Memory B cell (primary cell): ENCODE measurements around the gene UGT1A10.

ENCODE experiments used
- ATAC-seq: fragments of 150-1000 bp; cut with Tn5 transposase; 2 replicates; pipeline ENCODE4 v1.10.0; 2021; ENCODE audit warnings: low read depth, mild to moderate bottlenecking, moderate library complexity
- DNase-seq, 2 donors: peaks; one replicate each; pipeline ENCODE4 v3.0.0; 2022; ENCODE audit warnings: low spot score in 2 of 2
- H3K27ac Mint-ChIP-seq: one replicate; pipeline ENCODE4 v1.8.0; 2022; ENCODE audit warnings: mild to moderate bottlenecking, moderate library complexity, mixed read lengths
- H3K27me3 Mint-ChIP-seq: one replicate; pipeline ENCODE4 v1.8.0; 2022; ENCODE audit warnings: mixed read lengths
- H3K36me3 Mint-ChIP-seq: one replicate; pipeline ENCODE4 v1.8.0; 2022; ENCODE audit warnings: mild to moderate bottlenecking, mixed read lengths
- H3K4me1 Mint-ChIP-seq: one replicate; pipeline ENCODE4 v1.8.0; 2022; ENCODE audit warnings: mixed read lengths
- H3K4me3 Mint-ChIP-seq: one replicate; pipeline ENCODE4 v1.8.0; 2022; ENCODE audit warnings: mild to moderate bottlenecking, moderate library complexity, mixed read lengths
- H3K9me3 Mint-ChIP-seq: one replicate; pipeline ENCODE4 v1.8.0; 2022; ENCODE audit warnings: mixed read lengths

The UGT1A10 gene

DNA sequence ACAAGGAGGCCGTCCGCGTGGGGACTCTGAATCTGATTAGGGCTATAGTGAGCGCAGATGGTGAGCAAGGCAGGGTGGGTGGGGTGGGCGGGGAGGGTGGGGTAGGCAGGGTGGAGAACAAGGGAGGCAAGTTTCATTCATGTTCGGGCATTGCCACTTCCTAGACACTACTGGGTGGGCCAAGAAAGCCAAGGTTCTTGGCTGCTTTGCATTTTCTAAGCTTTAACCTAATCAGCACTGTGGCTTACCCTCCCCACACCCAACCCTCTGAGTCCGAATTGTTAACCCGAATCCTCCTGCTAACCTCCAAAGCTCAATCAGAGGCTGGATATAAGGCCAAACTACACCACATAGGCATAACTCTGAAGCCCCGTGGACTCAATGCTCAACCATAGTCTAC lies 160.0 kb downstream of the UGT1A10 start:
- no peak overlapping the region for H3K27ac Mint-ChIP-seq
- ATAC-seq: no peak
- no peak overlapping the region for H3K4me3 Mint-ChIP-seq

DNA sequence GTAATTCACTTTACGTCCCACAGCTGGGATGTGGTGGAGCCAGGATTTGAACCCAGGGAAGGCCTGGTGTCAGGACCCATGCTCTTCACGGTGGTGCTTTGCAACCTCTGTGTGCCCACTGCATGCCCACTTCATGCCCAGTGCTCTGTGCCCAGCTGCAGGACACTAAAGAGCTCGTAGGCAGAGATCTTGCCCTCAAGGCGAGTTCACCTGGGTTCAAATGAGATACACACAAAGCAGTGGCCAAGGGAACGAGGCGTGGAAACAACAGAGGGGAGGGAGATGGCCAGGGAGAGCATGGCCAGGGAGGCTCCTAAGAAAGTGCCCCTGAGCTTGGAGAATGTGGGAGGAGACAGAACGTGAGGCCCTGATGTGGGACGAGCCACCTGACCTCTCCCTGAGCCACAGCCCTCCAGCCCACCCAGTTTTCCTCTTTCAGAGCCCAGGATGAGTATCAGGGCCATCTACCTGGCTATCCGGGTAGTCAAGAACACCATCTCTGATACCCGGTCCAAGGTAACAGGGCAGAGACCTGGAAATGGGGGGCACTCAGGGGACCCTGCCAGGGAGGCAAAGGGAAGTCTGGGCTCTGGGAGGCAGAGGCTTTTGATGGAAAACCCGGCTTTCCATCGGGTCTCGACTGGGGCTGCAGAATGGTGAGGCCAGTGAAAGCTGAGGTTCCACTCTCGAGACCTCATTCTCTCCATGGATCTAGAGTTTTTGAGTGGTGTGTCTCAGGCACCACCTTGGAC lies 162.3 kb downstream of the UGT1A10 start:
- Mint-ChIP-seq H3K4me3 (no peak overlapping the region), H3K36me3 (no peaks in the 10 kb centered on the region), H3K4me1 (no peaks in the 10 kb centered on the region), H3K27me3 (peaks cover 3% of the 10 kb centered on the region), H3K9me3 (no peaks in the 10 kb centered on the region), H3K27ac (no peak overlapping the region)
- no peak for ATAC-seq
- DNase-seq: no peak

More for the DNA sequence above, 160.0 kb downstream of the UGT1A10 start:
- H3K9me3 Mint-ChIP-seq: no peaks in the 10 kb centered on the region
- peaks cover 1% of the 10 kb centered on the region for H3K27me3 Mint-ChIP-seq
- no peaks in the 10 kb centered on the region for H3K36me3 Mint-ChIP-seq
- H3K4me1 Mint-ChIP-seq: no peaks in the 10 kb centered on the region
- no peak for DNase-seq

DNA sequence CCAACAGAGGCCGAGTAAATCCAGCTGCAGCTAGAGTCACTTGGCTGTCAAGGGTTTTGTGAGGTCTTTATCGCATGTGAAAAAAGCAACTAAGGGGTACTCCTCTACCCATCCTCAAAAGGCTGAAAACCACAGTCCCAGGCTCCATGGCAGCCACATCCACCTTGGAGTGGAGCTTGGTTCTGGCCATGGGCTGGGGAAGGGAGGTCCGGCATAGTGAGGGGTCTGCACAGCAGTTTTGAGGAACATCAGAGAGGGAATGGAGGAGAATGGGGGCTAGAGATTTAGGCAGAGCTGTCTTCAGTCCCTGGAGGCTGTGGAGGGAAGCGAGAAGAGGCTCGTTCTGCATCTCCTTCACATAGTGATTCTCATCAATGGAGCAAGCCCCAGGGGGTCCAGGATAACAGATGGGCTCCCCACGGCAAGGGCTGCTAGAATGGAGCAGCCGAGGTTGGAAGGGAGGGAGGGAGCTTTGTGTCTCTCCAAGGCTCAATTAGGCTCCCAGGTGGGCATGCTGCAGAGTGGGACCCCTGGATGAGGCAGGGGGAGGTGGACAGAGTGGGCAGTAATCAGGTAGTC lies 162.9 kb downstream of the UGT1A10 start:
- H3K27me3 Mint-ChIP-seq: peaks cover 5% of the 10 kb centered on the region
- DNase-seq: no peak
- H3K4me1 Mint-ChIP-seq: no peaks in the 10 kb centered on the region
- no peak overlapping the region for H3K27ac Mint-ChIP-seq
- no peaks in the 10 kb centered on the region for H3K9me3 Mint-ChIP-seq
- H3K36me3 Mint-ChIP-seq: no peaks in the 10 kb centered on the region
- no peak for ATAC-seq
- no peak overlapping the region for H3K4me3 Mint-ChIP-seq

DNA sequence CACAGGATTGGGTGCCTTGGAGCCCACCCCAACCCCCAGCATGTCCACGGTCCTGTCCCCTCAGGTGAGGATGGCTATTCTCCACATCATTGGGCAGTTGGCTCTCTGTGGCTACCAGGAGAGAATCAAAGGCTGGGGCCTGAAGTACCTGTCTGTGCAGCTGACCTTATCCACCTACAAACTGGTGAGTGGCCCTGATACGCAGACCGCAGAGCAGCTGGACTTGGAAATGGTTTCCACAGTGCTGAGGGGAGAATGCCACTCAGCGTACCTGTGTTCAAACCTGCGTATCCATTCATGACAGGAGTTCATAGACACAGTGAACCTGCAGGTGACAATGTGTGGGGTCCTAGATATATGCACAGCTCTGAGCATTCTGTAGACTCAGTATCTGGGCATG lies 163.5 kb downstream of the UGT1A10 start:
- no peaks in the 10 kb centered on the region for H3K9me3 Mint-ChIP-seq
- no peak for ATAC-seq
- no peak overlapping the region for H3K4me3 Mint-ChIP-seq
- no peak for DNase-seq
- H3K27me3 Mint-ChIP-seq: peaks cover 7% of the 10 kb centered on the region
- H3K27ac Mint-ChIP-seq: no peak overlapping the region
- H3K4me1 Mint-ChIP-seq: no peaks in the 10 kb centered on the region
- H3K36me3 Mint-ChIP-seq: no peaks in the 10 kb centered on the region

DNA sequence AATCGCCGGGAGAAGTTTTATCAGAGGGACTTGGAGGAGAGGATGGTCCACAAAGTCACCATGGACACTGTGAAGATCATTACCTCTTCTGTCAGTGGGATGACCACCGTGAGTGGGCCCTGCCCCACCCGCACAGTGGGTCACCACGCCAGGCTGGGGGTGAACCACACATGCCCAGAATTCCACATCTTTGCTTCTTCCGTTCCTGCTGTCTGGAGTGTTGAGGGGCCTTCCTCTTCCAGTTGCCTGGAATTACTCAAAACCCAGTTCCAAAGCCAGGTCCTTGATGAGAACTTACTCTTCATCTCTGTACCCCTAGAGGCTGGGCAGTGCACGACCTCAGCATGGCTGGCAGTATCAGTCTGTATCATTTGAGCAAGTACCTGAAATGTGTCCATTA lies 164.0 kb downstream of the UGT1A10 start:
- H3K36me3 Mint-ChIP-seq: no peaks in the 10 kb centered on the region
- peaks cover 7% of the 10 kb centered on the region for H3K27me3 Mint-ChIP-seq
- H3K9me3 Mint-ChIP-seq: no peaks in the 10 kb centered on the region
- ATAC-seq (no peak), DNase-seq (no peak)
- H3K27ac Mint-ChIP-seq: no peak overlapping the region
- H3K4me1 Mint-ChIP-seq: no peaks in the 10 kb centered on the region
- no peak overlapping the region for H3K4me3 Mint-ChIP-seq

DNA sequence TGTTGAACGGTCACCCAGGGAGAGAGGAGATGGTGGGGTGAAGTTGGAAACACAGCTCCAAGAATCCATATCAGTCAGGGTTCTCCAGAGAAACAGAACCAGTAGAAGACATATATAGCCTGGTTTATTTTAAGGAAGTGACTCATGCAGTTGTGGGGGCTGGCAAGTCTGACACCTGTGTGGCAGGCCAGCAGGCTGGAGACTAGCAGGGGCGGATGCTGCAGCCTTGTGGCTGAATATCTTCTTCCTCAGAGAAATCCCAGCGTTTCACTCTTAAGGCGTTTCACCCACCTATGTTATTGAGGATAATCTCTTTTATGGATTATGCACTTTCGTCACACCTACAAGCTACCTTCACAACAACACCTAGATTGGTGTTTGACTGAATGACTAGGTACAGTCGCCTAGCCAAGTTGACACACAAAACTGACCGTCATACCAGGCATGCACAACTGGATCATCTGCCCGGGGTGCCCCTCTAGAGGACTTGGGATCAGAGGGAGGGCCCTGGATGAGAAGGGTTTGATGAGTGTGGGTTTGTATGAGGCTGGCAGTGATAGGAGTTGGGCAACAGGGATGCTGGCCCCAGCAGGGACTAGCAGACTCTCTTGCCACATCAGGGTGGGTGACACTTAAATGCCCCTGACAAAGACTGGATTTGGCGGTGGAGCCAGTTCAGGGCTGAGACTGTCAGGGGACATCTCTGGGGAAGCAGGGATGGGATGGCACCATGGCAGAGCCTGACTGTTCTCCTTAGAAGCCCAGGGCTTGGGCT lies 165.3 kb downstream of the UGT1A10 start:
- no peak overlapping the region for H3K27ac Mint-ChIP-seq
- ATAC-seq: peak; percentile 53
- no peaks in the 10 kb centered on the region for H3K36me3 Mint-ChIP-seq
- no peak for DNase-seq
- H3K27me3 Mint-ChIP-seq: peaks cover 7% of the 10 kb centered on the region
- no peaks in the 10 kb centered on the region for H3K4me1 Mint-ChIP-seq
- H3K4me3 Mint-ChIP-seq: no peak overlapping the region
- no peaks in the 10 kb centered on the region for H3K9me3 Mint-ChIP-seq

DNA sequence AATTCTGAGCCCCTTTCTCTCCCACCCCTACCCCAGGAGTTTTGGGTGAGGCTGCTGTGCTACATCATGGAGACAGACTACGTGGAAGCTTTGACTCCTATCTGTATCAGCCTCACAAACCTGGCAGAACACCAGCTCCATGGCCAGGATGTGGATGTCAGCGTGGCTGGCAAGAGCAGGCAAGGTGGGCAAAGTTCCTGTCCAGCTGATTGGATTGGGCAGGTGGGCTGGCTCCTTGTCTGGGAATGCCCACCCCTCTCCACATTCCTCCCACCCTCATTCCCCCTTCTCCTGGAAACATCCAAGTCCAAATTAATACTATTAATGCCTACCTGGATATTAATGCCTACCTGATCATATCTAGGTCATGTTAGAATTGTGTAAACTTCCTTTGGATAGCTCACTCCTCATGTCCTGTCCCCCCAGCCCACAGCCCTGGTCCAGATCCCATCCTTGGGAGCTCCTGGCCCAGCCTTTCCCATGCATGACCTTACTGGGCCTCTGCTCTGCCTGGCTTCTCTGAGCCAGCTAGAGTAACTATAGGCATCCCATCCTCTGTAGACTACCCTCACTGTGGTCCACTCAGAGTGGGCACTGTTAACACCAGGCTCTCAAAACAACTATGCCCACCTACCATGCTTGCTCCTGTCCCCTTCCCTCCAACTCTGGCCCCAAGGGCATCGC lies 166.0 kb downstream of the UGT1A10 start:
- Mint-ChIP-seq H3K4me3 (no peak overlapping the region), H3K27ac (no peak overlapping the region), H3K9me3 (no peaks in the 10 kb centered on the region), H3K36me3 (no peaks in the 10 kb centered on the region), H3K27me3 (peaks cover 7% of the 10 kb centered on the region), H3K4me1 (no peaks in the 10 kb centered on the region)
- ATAC-seq: no peak
- DNase-seq: no peak

DNA sequence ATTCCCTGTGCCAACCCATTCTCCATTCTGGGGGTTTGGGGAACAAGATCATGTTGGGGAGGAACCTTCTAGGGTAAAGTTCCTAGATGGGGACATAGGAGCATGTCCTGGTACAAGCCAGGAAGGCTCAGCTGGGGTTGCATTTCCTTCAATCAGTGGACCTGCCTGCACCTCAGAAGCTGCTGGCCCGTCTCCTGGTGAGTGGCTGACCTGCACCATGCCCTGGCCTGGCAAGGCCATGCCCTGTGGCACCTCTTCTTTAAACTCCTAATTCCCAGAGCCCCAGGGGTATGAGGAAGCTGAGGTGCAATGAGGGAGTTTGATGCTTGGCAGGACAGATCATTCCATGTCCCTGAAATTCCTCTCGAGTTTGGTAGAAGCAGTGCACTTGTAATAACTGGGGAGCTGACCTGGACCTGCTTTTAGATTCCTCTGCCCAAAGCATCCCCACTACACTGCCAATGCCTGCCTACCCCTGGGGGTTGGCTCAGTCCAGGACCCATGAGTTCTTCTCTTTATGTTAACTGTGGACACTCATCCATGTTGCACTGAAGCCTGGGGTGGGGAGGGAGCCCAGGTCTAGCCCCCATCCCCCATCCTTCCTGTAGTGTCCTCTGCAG lies 167.2 kb downstream of the UGT1A10 start:
- no peaks in the 10 kb centered on the region for H3K4me1 Mint-ChIP-seq
- H3K36me3 Mint-ChIP-seq: no peaks in the 10 kb centered on the region
- no peaks in the 10 kb centered on the region for H3K9me3 Mint-ChIP-seq
- H3K27me3 Mint-ChIP-seq: peaks cover 6% of the 10 kb centered on the region
- H3K4me3 Mint-ChIP-seq: no peak overlapping the region
- DNase-seq (no peak), ATAC-seq (no peak)
- no peak overlapping the region for H3K27ac Mint-ChIP-seq

DNA sequence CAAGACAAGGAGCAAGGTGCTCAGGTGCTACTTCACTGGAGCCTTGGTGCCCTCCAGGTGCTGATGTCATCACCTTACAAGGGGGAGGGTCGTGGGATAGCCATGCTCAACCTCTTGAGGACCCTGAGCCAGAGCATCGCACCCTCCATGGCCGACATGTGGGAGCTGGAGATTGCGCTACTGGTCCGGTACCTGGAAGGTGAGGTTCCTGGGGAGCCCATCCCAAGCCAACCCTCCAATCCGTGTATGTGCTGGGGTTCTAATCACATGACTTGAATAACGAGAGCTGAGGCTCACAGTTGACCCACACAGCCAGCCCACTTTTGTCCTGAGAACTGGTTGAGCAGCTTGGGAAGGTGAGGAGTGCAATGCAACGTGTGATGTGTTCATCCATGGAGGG lies 167.7 kb downstream of the UGT1A10 start:
- DNase-seq: no peak
- H3K27me3 Mint-ChIP-seq: peaks cover 6% of the 10 kb centered on the region
- no peak for ATAC-seq
- H3K4me3 Mint-ChIP-seq: no peak overlapping the region
- no peaks in the 10 kb centered on the region for H3K4me1 Mint-ChIP-seq
- H3K36me3 Mint-ChIP-seq: no peaks in the 10 kb centered on the region
- no peak overlapping the region for H3K27ac Mint-ChIP-seq
- H3K9me3 Mint-ChIP-seq: no peaks in the 10 kb centered on the region

DNA sequence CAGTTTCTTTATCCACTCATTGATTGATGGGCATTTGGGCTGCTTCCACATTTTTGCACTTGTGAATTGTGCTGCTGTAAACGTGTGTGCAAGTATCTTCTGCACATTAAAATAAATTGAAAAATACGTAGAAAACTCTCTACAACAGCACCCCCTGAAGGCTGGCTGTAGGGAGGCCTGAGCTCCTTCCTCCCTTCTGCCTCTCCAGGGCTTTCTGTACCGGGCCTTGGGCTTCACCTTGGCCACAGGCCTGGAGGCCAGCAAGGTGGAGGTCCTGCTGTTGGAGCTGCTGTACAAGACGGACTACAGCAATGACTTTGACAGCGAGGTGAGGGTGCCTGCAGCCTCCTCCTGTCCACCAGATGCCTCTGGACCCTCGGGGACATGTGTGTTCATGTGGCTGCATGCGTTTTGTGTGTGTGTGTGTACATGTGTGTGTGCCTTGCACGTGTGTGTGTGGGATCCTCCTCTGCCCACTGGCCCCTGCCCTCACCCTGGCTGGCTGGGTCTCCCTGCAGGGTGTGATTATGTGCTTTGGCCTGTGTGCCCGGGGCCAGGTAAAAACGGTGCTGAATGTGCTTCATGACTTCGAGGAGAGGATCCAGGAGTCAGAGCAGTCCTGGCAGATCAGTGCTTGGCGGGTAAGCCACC lies 171.1 kb downstream of the UGT1A10 start:
- no peaks in the 10 kb centered on the region for H3K36me3 Mint-ChIP-seq
- H3K4me3 Mint-ChIP-seq: no peak overlapping the region
- DNase-seq (no peak), ATAC-seq (no peak)
- H3K27me3 Mint-ChIP-seq: peaks cover 14% of the 10 kb centered on the region
- H3K4me1 Mint-ChIP-seq: no peaks in the 10 kb centered on the region
- H3K9me3 Mint-ChIP-seq: no peaks in the 10 kb centered on the region
- H3K27ac Mint-ChIP-seq: no peak overlapping the region

DNA sequence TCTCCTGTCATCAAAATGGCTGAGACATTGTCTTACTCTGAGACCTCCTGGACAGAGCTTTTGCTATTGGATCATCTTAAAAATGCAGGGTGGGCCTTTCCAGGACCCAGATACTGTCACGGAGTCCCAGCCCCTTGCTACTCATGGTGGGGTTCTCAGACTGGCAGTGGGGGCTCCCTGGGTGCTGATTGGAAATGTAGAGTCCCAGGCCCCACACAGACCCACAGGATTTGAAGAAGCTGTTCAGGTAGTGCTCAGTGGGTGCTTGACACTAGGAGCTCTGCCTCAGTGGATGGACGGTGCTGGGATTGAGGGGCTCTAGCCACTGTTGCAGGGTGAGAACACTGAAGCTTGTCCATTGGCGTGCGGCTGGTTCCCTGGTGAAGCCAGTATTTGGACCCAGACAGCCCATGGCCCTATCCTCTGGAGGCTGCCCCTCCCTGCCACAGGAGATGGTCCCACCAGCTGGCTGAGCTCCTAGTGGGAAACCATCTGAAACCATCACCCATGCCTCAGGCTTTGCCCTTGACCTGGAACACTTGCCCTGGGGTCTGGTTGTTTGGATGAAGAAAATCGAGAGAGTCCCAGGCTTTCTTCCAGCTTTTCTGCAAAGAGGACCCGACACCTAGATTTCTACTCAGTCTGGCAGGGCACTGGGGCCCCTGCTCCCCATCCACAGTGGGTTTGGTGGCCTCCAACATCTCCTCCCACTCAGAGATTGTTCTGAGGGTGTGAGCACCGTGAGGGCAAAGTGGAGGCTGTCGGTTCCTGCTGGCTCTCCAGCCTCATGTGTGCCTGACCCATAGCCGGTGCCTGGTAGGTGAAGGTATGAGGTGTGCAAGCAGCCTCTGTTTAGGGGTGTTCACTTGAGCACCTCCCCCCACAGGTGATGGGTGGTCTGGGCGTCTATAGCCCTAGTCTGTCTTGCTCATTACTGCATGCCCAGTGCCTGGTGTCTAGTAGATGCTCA lies 172.0 kb downstream of the UGT1A10 start:
- Mint-ChIP-seq H3K9me3 (no peaks in the 10 kb centered on the region), H3K27me3 (peaks cover 12% of the 10 kb centered on the region), H3K4me3 (no peak overlapping the region), H3K4me1 (no peaks in the 10 kb centered on the region), H3K27ac (no peak overlapping the region), H3K36me3 (no peaks in the 10 kb centered on the region)
- no peak for ATAC-seq
- DNase-seq: no peak

DNA sequence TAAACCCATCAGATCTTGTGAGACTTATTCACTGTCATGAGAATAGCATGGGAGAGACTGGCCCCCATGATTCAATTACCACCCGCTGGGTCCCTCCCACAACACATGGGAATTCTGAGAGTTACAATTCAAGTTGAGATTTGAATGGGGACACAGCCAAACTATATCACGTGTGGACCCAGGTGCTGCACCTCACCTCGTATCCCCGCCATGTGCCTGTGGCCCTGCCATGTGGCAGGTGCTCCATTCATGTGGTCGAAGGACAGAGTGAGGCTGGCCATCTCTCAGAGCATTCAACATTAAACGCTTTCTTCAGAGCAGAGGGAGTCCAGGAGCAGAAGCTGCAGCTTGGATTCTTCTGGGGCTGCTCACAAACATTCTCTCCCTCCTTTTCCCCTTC lies 174.1 kb downstream of the UGT1A10 start:
- Mint-ChIP-seq H3K27ac (no peak overlapping the region), H3K4me1 (no peaks in the 10 kb centered on the region), H3K27me3 (peaks cover 8% of the 10 kb centered on the region), H3K4me3 (no peak overlapping the region), H3K36me3 (no peaks in the 10 kb centered on the region), H3K9me3 (no peaks in the 10 kb centered on the region)
- DNase-seq (no peak), ATAC-seq (no peak)
